CD4-positive, alpha-beta memory T cell (primary cell): ENCODE results near the gene CCNT1. TPM values are rescaled to one million over a fixed set of nuclear protein-coding genes. Genes with fewer than 3 reads are reported as not detected.
"Not testable (repeated sequence)": the region's sequence is repeated elsewhere in the genome, so short reads cannot be mapped to it uniquely, and the experiment has no call there.

Experiments used
- CTCF ChIA-PET: fragments of 350-600 bp; sonication (Branson Sonifier 250); formaldehyde crosslinking; loops from one replicate; lab custom pipeline; 2021; ENCODE audit warnings: inconsistent platforms; ENCODE audit not compliant: partially characterized antibody; lab: Charles Lee
- POLR2A ChIA-PET: fragments of 350-600 bp; sonication (Branson Sonifier 250); formaldehyde crosslinking; loops from one replicate; lab custom pipeline; 2021; ENCODE audit not compliant: partially characterized antibody; lab: Charles Lee
- DNase-seq, 5 donors: peaks; one replicate each; pipeline versions ENCODE4 v3.0.0 to v3.0.0-alpha.2; 2020 to 2022; ENCODE audit warnings: mixed read lengths in 1 of 5
- H3K27ac ChIP-seq: one replicate; pipeline ENCODE4 v1.7.0; 2013; ENCODE audit warnings: low read depth, low read length
- H3K27me3 ChIP-seq: 2 replicates; pipeline ENCODE4 v1.7.0; 2013; ENCODE audit warnings: mild to moderate bottlenecking, low read length, moderate library complexity; ENCODE audit not compliant: insufficient read depth
- H3K36me3 ChIP-seq: 2 replicates; pipeline ENCODE4 v1.7.0; 2013; ENCODE audit warnings: mild to moderate bottlenecking, low read length, moderate library complexity; ENCODE audit not compliant: insufficient read depth
- H3K4me1 ChIP-seq: 2 replicates; pipeline ENCODE4 v1.7.0; 2013; ENCODE audit warnings: mild to moderate bottlenecking, low read length, moderate library complexity; ENCODE audit not compliant: insufficient read depth
- H3K4me3 ChIP-seq, 2 donors: one replicate each; pipeline ENCODE4 v1.7.0; 2013; ENCODE audit warnings: low read length in 2 of 2, mild to moderate bottlenecking in 1 of 2
- H3K9me3 ChIP-seq, 2 donors: one replicate each; pipeline ENCODE4 v1.7.0; 2013; ENCODE audit warnings: low read length in 2 of 2, control low read depth in 1 of 2; ENCODE audit not compliant: control insufficient read depth in 1 of 2
- H3K27ac Mint-ChIP-seq, 7 donors: one replicate each; pipeline ENCODE4 v1.8.0; 2020 to 2021; ENCODE audit warnings: mixed read lengths in 7 of 7, mild to moderate bottlenecking in 6 of 7, inconsistent platforms in 3 of 7, moderate library complexity in 3 of 7
- H3K27me3 Mint-ChIP-seq, 2 donors: one replicate each; pipeline ENCODE4 v1.8.0; 2020 to 2021; ENCODE audit warnings: mixed read lengths in 2 of 2
- H3K36me3 Mint-ChIP-seq, 2 donors: one replicate each; pipeline ENCODE4 v1.8.0; 2020 to 2021; ENCODE audit warnings: mixed read lengths in 2 of 2, inconsistent platforms in 1 of 2, mild to moderate bottlenecking in 1 of 2
- H3K4me1 Mint-ChIP-seq, 4 donors: one replicate each; pipeline ENCODE4 v1.8.0; 2020 to 2021; ENCODE audit warnings: mixed read lengths in 4 of 4, mild to moderate bottlenecking in 1 of 4
- H3K4me3 Mint-ChIP-seq, 8 donors: one replicate each; pipeline ENCODE4 v1.8.0; 2020 to 2021; ENCODE audit warnings: mixed read lengths in 8 of 8, mild to moderate bottlenecking in 7 of 8, moderate library complexity in 6 of 8, inconsistent platforms in 3 of 8
- H3K9me3 Mint-ChIP-seq, 8 donors: one replicate each; pipeline ENCODE4 v1.8.0; 2020 to 2021; ENCODE audit warnings: mixed read lengths in 8 of 8, mild to moderate bottlenecking in 5 of 8, inconsistent platforms in 3 of 8, moderate library complexity in 1 of 8
- intact Hi-C: fragments of 100-400 bp; cut with micrococcal nuclease; formaldehyde crosslinking; loops from one replicate; pipeline ENCODE4 v1.15.1; 2023
- polyA plus RNA-seq, 2 donors: library from polyadenylated mRNA; unstranded; fragments of 300-500 nt; fragmentation: Illumina TruSeq; gene quantifications; one replicate each; pipeline ENCODE4 v1.2.3, GENCODE V29; 2021
- total RNA-seq, 2 experiments: library from RNA; stranded (reverse); gene quantifications; one replicate each; pipeline ENCODE4 v1.2.3, GENCODE V29; 2021

CCNT1 gene
- total and polyA plus RNA-seq, 4 experiments from 2014 or later: 5.8 to 69.5 (median 40.5) TPM

DNA sequence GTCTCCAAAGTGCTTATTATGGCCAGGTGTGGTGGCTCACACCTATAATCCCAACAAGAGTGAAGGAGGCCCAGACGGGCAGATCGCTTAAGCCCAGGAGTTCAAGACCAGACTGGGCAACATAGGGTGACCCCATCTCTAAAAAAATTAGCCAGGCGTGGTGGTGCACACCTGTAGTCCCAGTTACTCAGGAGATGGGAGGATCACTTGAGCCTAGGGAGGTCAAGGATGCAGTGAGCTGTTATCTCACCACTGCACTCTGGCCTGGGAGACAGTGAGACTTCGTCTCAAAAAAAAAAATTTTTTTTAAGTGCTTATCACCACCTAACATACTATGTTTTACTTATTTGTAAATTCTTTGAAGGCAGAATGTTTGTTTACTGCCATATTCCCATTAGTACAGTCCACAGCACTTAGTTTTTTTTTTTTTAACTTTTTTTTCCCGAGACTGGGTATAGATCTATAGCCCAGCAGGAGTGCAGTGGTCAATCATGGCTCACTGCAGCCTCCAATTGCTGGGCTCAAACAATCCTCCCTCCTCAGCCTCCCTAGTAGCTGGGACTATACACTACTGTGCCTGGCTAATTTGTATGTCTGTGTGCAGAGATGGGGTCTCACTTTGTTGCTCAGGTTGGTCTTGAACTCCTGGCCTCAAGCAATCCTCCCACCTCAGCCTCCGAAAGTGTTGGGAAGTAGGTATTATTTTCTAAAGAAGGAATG lies 29.7 kb downstream of the CCNT1 start:
- Histone ChIP-seq H3K4me3 (no peak overlapping the region), H3K27me3 (no peaks in the 10 kb centered on the region), H3K4me1 (no peaks in the 10 kb centered on the region), H3K36me3 (peaks cover 4% of the 10 kb centered on the region), H3K9me3 (no peaks in the 10 kb centered on the region), H3K27ac (no peak overlapping the region)
- ChIA-PET CTCF (no interaction called here), POLR2A (no interaction called here)
- H3K27ac Mint-ChIP-seq: peak overlapping the region in 2 of 7 donors; percentile 8 to 62
- no peaks in the 10 kb centered on the region for H3K27me3 Mint-ChIP-seq
- H3K4me1 Mint-ChIP-seq: peaks cover 4 to 18% (median 8%) of the 10 kb centered on the region in 4 donors
- peaks cover 10 to 34% of the 10 kb centered on the region in 2 donors for H3K36me3 Mint-ChIP-seq
- H3K4me3 Mint-ChIP-seq: peak overlapping the region in 1 of 8 donors; percentile 52
- intact Hi-C loops: no loop called here
- peaks cover 0 to 2% (median 0%) of the 10 kb centered on the region in 8 donors for H3K9me3 Mint-ChIP-seq
- DNase-seq: no peak

DNA sequence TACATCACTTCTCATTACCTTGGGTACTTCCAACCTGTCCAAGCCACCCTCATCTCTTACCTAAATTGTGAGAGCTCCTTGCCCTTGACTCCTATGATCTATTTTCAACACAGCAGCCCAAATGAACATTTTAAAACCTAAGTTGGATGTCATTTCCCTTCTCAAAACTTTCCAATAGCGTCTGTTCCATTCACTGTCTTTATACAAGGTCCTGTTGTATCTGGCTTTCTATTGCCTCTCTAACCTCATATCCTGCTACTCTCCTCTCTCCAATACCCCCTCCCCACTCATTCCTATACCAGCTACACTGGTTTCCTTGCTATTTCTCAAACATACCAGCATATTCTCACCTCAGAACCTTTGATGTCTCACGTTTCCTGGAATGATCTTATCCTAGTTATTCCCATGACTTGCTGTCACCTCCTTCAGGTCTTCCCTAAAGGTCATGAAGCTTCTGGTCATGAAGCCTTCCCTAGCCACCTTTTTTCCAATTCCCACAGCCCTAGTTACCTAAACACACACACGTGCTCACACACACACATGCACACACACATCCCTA lies 30.4 kb downstream of the CCNT1 start:
- Mint-ChIP-seq H3K9me3 (peaks cover 0 to 2% (median 0%) of the 10 kb centered on the region in 8 donors), H3K27me3 (no peaks in the 10 kb centered on the region), H3K4me1 (peaks cover 6 to 22% (median 12%) of the 10 kb centered on the region in 4 donors), H3K36me3 (peaks cover 10 to 35% of the 10 kb centered on the region in 2 donors), H3K27ac (peak overlapping the region in 2 of 7 donors; percentile 8 to 62), H3K4me3 (peak overlapping the region in 1 of 8 donors; percentile 52)
- ChIA-PET CTCF (no interaction called here), POLR2A (no interaction called here)
- Histone ChIP-seq H3K27ac (no peak overlapping the region), H3K27me3 (no peaks in the 10 kb centered on the region), H3K36me3 (no peaks in the 10 kb centered on the region), H3K9me3 (no peaks in the 10 kb centered on the region), H3K4me3 (no peak overlapping the region), H3K4me1 (peaks cover 1% of the 10 kb centered on the region)
- DNase-seq: no peak
- intact Hi-C loops: no loop called here

DNA sequence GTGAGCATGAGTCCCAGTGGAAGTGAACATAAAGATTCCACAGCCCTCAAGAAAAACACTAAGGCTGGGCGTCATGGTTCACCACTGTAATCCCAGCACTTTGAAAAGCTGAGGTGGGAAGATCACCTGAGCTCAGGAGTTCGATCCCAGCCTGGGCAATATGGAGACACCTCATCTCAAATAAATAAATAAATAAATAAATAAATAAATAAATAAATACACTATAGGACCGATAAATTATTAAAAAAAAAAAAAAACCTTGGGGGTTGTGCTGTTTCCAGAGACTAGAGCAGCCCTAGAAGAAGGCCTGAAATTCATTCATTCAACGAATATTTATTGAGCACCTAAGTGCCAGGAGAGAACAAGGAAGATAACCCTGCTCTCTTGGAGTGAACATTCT lies 33.0 kb downstream of the CCNT1 start:
- Histone ChIP-seq H3K36me3 (peaks cover 10% of the 10 kb centered on the region), H3K9me3 (no peaks in the 10 kb centered on the region), H3K27ac (no peak overlapping the region), H3K27me3 (no peaks in the 10 kb centered on the region), H3K4me1 (peaks cover 27% of the 10 kb centered on the region), H3K4me3 (no peak overlapping the region)
- peaks cover 12 to 34% of the 10 kb centered on the region in 2 donors for H3K36me3 Mint-ChIP-seq
- peaks cover 0 to 2% (median 0%) of the 10 kb centered on the region in 8 donors for H3K9me3 Mint-ChIP-seq
- ChIA-PET POLR2A (interaction anchor here (0.7 to 3.2 kb wide), 2 partner anchors 9 to 31 kb away, joined by 3 to 44 read pairs; partner anchors contain the start of gene CCNT1), CTCF (interaction anchor here (1.0 kb wide), 1 partner anchor 10 kb away, joined by 3 read pairs; no protein-coding TSS in a partner anchor)
- peak overlapping the region in 1 of 7 donors; percentile 12 for H3K27ac Mint-ChIP-seq
- intact Hi-C loops: no loop called here
- DNase-seq: no peak
- peaks cover 24 to 46% (median 34%) of the 10 kb centered on the region in 4 donors for H3K4me1 Mint-ChIP-seq
- H3K4me3 Mint-ChIP-seq: peak overlapping the region in 7 of 8 donors; percentile 18 to 98 (median 54)
- no peaks in the 10 kb centered on the region for H3K27me3 Mint-ChIP-seq

DNA sequence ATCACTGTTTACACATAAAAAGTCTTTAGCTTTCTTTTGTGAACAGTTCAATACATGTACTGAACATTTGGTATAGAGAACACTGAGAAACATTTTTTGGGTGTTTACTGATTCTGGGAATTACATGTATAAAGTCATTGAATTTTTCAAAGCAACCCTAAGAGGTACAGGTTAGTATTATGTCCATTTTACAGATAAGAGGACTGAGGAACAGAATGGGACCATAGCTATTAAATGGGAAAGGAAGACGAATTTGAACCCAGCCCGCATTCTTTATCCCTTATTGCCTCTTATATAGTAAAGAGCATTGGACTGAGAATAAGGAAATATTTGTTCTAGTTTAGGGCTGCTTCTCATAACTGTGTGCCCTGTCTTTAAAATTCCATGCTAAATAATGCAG lies 33.6 kb downstream of the CCNT1 start:
- H3K9me3 Mint-ChIP-seq: peaks cover 0 to 2% (median 0%) of the 10 kb centered on the region in 8 donors

DNA sequence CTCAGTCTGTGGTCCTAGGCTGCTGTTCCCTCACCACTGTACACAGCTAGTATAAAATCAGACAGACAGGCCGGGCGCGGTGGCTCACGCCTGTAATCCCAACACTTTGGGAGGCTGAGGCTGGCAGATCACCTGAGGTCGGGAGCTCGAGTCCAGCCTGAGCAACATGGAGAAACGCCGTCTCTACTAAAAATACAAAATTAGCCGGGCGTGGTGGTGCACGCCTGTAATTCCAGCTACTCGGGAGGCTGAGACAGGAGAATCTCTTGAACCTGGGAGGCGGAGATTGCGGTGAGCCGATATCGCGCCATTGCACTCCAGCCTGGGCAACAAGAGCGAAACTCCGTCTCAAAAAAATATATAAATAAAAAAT lies 34.0 kb downstream of the CCNT1 start:
- Mint-ChIP-seq H3K36me3 (peaks cover 16 to 40% of the 10 kb centered on the region in 2 donors), H3K4me1 (peaks cover 32 to 55% (median 43%) of the 10 kb centered on the region in 4 donors), H3K27ac (peak overlapping the region in 6 of 7 donors; percentile 95 to 99 (median 98)), H3K4me3 (peak overlapping the region; percentile 89 to 98 (median 97))
- POLR2A ChIA-PET: interaction anchor here (0.8 to 3.2 kb wide), 16 partner anchors 7 to 583 kb away, joined by 3 to 44 read pairs (median 4); partner anchors contain the start of genes CCDC184, CCNT1 and TUBA1B
- H3K9me3 ChIP-seq, H3K27me3 ChIP-seq, DNase-seq, H3K9me3 Mint-ChIP-seq, H3K27me3 Mint-ChIP-seq: not testable (repeated sequence)
- peaks cover 37% of the 10 kb centered on the region for H3K4me1 ChIP-seq
- CTCF ChIA-PET: interaction anchor here (0.6 kb wide), 1 partner anchor 58 kb away, joined by 5 read pairs; no protein-coding TSS in a partner anchor
- H3K27ac ChIP-seq: peak overlapping the region; percentile 85
- intact Hi-C loops: loop anchor here (1.0 kb wide), 1 partner anchor 34 kb away; the partner anchor contains the start of gene CCNT1
- peaks cover 14% of the 10 kb centered on the region for H3K36me3 ChIP-seq
- H3K4me3 ChIP-seq: peak overlapping the region in 1 of 2 donors; percentile 96

More for the DNA sequence above, 33.6 kb downstream of the CCNT1 start:
- no peaks in the 10 kb centered on the region for H3K9me3 ChIP-seq
- Mint-ChIP-seq H3K4me3 (peak overlapping the region; percentile 61 to 98 (median 94)), H3K36me3 (peaks cover 14 to 37% of the 10 kb centered on the region in 2 donors), H3K27ac (peak overlapping the region in 2 of 7 donors; percentile 95 to 98), H3K27me3 (no peaks in the 10 kb centered on the region), H3K4me1 (peaks cover 29 to 52% (median 39%) of the 10 kb centered on the region in 4 donors)
- no peaks in the 10 kb centered on the region for H3K27me3 ChIP-seq
- intact Hi-C loops: loop anchor here (1.0 kb wide), 1 partner anchor 33 kb away; the partner anchor contains the start of gene CCNT1
- H3K27ac ChIP-seq: no peak overlapping the region
- peaks cover 11% of the 10 kb centered on the region for H3K36me3 ChIP-seq
- POLR2A ChIA-PET: interaction anchor here (0.8 to 3.2 kb wide), 10 partner anchors 7 to 500 kb away, joined by 3 to 44 read pairs (median 6); partner anchors contain the start of genes CCDC184 and CCNT1
- peaks cover 33% of the 10 kb centered on the region for H3K4me1 ChIP-seq
- CTCF ChIA-PET: interaction anchor here (0.6 kb wide), 1 partner anchor 57 kb away, joined by 5 read pairs; no protein-coding TSS in a partner anchor
- no peak for DNase-seq
- H3K4me3 ChIP-seq: no peak overlapping the region

DNA sequence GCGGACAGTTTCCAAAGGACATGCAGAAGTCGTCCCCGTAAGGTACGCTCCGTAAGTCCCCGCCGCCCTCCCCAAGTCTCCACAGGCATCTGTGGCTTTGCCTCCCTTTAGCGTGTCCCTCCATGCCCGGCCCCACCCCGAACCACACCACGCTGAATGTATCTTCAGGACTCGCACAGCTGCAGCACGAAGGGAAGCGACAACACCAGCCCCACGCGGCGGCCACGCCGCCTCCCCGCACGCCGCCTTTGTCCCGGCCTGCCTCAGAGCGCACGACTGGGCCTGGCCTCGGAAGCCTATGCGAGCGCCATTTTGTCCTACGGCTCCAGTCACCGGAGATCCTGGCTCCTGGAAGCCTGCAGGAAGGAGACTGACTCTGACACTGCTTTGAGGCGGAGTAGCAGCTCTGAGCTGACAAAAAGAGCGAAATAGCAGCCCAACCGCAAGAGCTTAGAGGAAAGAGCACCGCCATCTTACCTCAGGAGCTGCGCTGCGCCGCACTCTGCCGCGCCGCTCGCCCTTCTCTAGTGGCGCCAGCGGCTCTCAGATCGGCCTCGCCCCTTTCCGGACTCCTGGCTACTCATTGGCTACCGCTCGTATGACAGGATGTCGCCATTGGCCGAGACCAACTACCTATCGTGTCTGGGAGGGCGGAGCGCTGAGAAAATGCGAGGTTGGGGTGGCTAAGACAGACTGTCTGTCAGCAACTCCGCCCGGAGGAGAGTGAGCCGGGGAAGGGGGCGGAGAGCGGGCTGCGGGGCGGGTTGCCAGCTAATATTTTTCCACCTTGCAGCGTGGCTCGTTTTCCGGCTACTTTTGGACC lies 34.6 kb downstream of the CCNT1 start, which contains the start of gene KANSL2:
TSS of gene KANSL2 (minus strand) at position 529 of the 823 bp plus-strand sequence. CDS start 606 bp downstream, outside the sequence.
- no peaks in the 10 kb centered on the region for H3K27me3 Mint-ChIP-seq
- ChIA-PET POLR2A (interaction anchor here (0.8 to 3.2 kb wide), 17 partner anchors 8 to 584 kb away, joined by 3 to 44 read pairs (median 4); partner anchors contain the start of genes ASB8, CCDC184, CCNT1 and TUBA1B), CTCF (no interaction called here)
- Histone ChIP-seq H3K36me3 (peaks cover 20% of the 10 kb centered on the region), H3K9me3 (no peaks in the 10 kb centered on the region), H3K27ac (peak within 1 kb of the TSS; percentile 85), H3K27me3 (no peaks in the 10 kb centered on the region), H3K4me1 (peaks cover 43% of the 10 kb centered on the region), H3K4me3 (peak within 1 kb of the TSS; percentile 80 to 96)
- H3K36me3 Mint-ChIP-seq: peaks cover 16 to 46% of the 10 kb centered on the region in 2 donors
- DNase-seq: peak; percentile 94 to 100 (median 97)
- H3K9me3 Mint-ChIP-seq: peaks cover 0 to 2% (median 0%) of the 10 kb centered on the region in 8 donors
- H3K4me3 Mint-ChIP-seq: peak within 1 kb of the TSS; percentile 89 to 98 (median 97)
- intact Hi-C loops: loop anchor here (1.0 kb wide), 1 partner anchor 34 kb away; the partner anchor contains the start of gene CCNT1
- H3K27ac Mint-ChIP-seq: peak within 1 kb of the TSS; percentile 95 to 99 (median 99)
- H3K4me1 Mint-ChIP-seq: peaks cover 36 to 60% (median 47%) of the 10 kb centered on the region in 4 donors
